Activated CD8-positive, alpha-beta memory T cell treated with anti-CD3 and anti-CD28 coated beads, Interleukin-2, amount 50 U/mL, for 24 hours (primary cell): ENCODE measurements around the gene PANK2.
"Not testable (repeated sequence)": the region's sequence is repeated elsewhere in the genome, so short reads cannot be mapped to it uniquely, and the experiment has no call there.

Experiments used
- DNase-seq: peaks from one replicate; pipeline ENCODE4 v3.0.0-alpha.2; 2020; ENCODE audit errors: extremely low read depth

PANK2 gene

GRCh38 chr20:3927486-3928291, 38.5 kb downstream of the PANK2 start:
- no peak for DNase-seq

GRCh38 chr20:3929713-3930060, 40.5 kb downstream of the PANK2 start:
- DNase-seq = no peak

GRCh38 chr20:3930265-3931206, 41.3 kb downstream of the PANK2 start:
- DNase-seq = no peak

- DNase-seq = no peak
Observed at GRCh38 chr20:3931664-3932063, 42.5 kb downstream of the PANK2 start.

- no peak for DNase-seq
Observed at GRCh38 chr20:3932277-3932676, 43.1 kb downstream of the PANK2 start.

- no peak for DNase-seq
Observed at GRCh38 chr20:3932681-3933080, 43.5 kb downstream of the PANK2 start.

- DNase-seq = no peak
Observed at GRCh38 chr20:3933218-3933617, 44.0 kb downstream of the PANK2 start.

- no peak for DNase-seq
Observed at GRCh38 chr20:3934624-3935023, 45.4 kb downstream of the PANK2 start.

GRCh38 chr20:3935295-3935955, 46.2 kb downstream of the PANK2 start:
- no peak for DNase-seq

GRCh38 chr20:3935956-3936340, 46.8 kb downstream of the PANK2 start:
- DNase-seq = no peak

- no peak for DNase-seq
Observed at GRCh38 chr20:3937618-3938017, 48.4 kb downstream of the PANK2 start.

GRCh38 chr20:3940905-3941304, 51.7 kb downstream of the PANK2 start:
- DNase-seq = no peak

GRCh38 chr20:3946666-3947065, 57.5 kb downstream of the PANK2 start:
- not testable (repeated sequence) for DNase-seq

- no peak for DNase-seq
Observed at GRCh38 chr20:3964719-3965118, 75.5 kb downstream of the PANK2 start.

- no peak for DNase-seq
Observed at GRCh38 chr20:3966571-3966970, 77.4 kb downstream of the PANK2 start.

GRCh38 chr20:3970016-3970415, 80.8 kb downstream of the PANK2 start:
- DNase-seq = no peak

GRCh38 chr20:3971145-3971544, 82.0 kb downstream of the PANK2 start:
- no peak for DNase-seq

GRCh38 chr20:3972161-3972560, 83.0 kb downstream of the PANK2 start:
- DNase-seq = no peak

GRCh38 chr20:3972631-3973030, 83.4 kb downstream of the PANK2 start:
- not testable (repeated sequence) for DNase-seq

GRCh38 chr20:3973705-3974104, 84.5 kb downstream of the PANK2 start:
- DNase-seq = no peak

GRCh38 chr20:3976511-3976910, 87.3 kb downstream of the PANK2 start:
- no peak for DNase-seq
